Measurements from ENCODE around the gene ABCB8.

DNA sequence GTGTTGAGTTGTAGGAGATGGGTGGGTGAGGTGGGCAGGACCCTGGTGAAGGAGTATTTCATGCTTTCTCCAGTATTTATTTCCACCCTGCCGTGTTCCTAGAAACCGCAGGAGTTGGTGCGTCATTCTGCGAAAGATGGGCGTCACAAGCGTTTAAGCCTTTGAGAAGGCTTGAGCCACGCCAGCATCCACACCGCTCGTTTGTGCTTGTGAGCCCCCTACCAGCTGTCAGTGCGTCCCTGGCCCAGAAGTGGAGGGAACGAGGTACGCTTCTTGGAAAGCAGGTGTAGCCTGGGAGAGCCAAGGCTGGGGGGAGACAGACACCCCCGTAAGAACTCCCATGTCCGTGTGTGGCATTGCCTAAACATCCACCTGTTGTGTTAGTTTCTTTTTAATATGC is 63.7 kb downstream of the ABCB8 start:
- TF ChIP-seq, protein P1, sequence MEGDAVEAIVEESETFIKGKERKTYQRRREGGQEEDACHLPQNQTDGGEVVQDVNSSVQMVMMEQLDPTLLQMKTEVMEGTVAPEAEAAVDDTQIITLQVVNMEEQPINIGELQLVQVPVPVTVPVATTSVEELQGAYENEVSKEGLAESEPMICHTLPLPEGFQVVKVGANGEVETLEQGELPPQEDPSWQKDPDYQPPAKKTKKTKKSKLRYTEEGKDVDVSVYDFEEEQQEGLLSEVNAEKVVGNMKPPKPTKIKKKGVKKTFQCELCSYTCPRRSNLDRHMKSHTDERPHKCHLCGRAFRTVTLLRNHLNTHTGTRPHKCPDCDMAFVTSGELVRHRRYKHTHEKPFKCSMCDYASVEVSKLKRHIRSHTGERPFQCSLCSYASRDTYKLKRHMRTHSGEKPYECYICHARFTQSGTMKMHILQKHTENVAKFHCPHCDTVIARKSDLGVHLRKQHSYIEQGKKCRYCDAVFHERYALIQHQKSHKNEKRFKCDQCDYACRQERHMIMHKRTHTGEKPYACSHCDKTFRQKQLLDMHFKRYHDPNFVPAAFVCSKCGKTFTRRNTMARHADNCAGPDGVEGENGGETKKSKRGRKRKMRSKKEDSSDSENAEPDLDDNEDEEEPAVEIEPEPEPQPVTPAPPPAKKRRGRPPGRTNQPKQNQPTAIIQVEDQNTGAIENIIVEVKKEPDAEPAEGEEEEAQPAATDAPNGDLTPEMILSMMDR (IDR thresholded peaks at IDR 0.05; ENCODE audit: insufficient read depth, low read length) = no peak
- no peak for TF ChIP-seq POLR2AphosphoS5 (IDR thresholded peaks at IDR 0.05; ENCODE audit: low read depth)
